ENCODE measurements around the gene OR2M7. TPM values are rescaled to one million over a fixed set of nuclear protein-coding genes. Genes with fewer than 3 reads are reported as not detected.

OR2M7 gene
- total RNA-seq, result not detected

- Histone ChIP-seq H3K4me3 (no peak within 1 kb of the TSS), H3K9me3 (no peaks in the 10 kb centered on the region), H3K36me3 (no peaks in the 10 kb centered on the region), H3K27me3 (no peaks in the 10 kb centered on the region), H3K27ac (replicated peaks in 1 of 4) (no peak within 1 kb of the TSS), H3K4me1 (no peaks in the 10 kb centered on the region)
- DNase-seq (ENCODE audit: extremely low spot score), result no peak
- 79% methylated on average over 1 of the region's 1 CpG for WGBS
- no peak for TF ChIP-seq POLR2AphosphoS5 (IDR thresholded peaks at IDR 0.05)
- TF ChIP-seq POLR2A (IDR thresholded peaks at IDR 0.05; ENCODE audit: low read depth), result no peak
- TF ChIP-seq EP300 (IDR thresholded peaks at IDR 0.05), result no peak
- TF ChIP-seq CTCF (IDR thresholded peaks at IDR 0.05), result no peak
- intact Hi-C loops (cut with DNase I), result no loop called here
Measured at GRCh38 chr1:248324468-248324867, at the start of gene OR2M7. TSS of gene OR2M7 (minus strand) at chr1:248324568. CDS start at chr1:248324568, 0 bp downstream.

- H3K27me3 ChIP-seq, result no peaks in the 10 kb centered on the region
Measured at GRCh38 chr1:248373761-248374160, 49.4 kb upstream of the OR2M7 start.

GRCh38 chr1:248372394-248372793 is 48.0 kb upstream of the OR2M7 start:
- 56% methylated on average over 3 of the region's 5 CpGs for WGBS
- no peak for TF ChIP-seq POLR2AphosphoS5 (IDR thresholded peaks at IDR 0.05)
- no peak for TF ChIP-seq EP300 (IDR thresholded peaks at IDR 0.05)
- TF ChIP-seq CTCF (IDR thresholded peaks at IDR 0.05), result no peak
- no peak for TF ChIP-seq POLR2A (IDR thresholded peaks at IDR 0.05; ENCODE audit: low read depth)
- Histone ChIP-seq H3K27me3 (no peaks in the 10 kb centered on the region), H3K9me3 (no peaks in the 10 kb centered on the region), H3K36me3 (no peaks in the 10 kb centered on the region), H3K4me1 (no peaks in the 10 kb centered on the region), H3K4me3 (no peak overlapping the region), H3K27ac (replicated peaks in 1 of 4) (no peak overlapping the region)
- DNase-seq (ENCODE audit: extremely low spot score), result no peak
- intact Hi-C loops (cut with DNase I), result no loop called here

More at GRCh38 chr1:248373761-248374160, 49.4 kb upstream of the OR2M7 start:
- no peaks in the 10 kb centered on the region for H3K36me3 ChIP-seq
- intact Hi-C loops (cut with DNase I), result no loop called here
- no peaks in the 10 kb centered on the region for H3K9me3 ChIP-seq
- no peak for DNase-seq (ENCODE audit: extremely low spot score)
- WGBS, result 64% methylated on average over 4 of the region's 4 CpGs
- no peaks in the 10 kb centered on the region for H3K4me1 ChIP-seq
- no peak overlapping the region for H3K4me3 ChIP-seq
- TF ChIP-seq POLR2A (IDR thresholded peaks at IDR 0.05; ENCODE audit: low read depth) (no peak), CTCF (IDR thresholded peaks at IDR 0.05) (no peak), EP300 (IDR thresholded peaks at IDR 0.05) (no peak)
- H3K27ac ChIP-seq (replicated peaks in 1 of 4), result no peak overlapping the region

GRCh38 chr1:248366609-248367008 is 42.2 kb upstream of the OR2M7 start:
- DNase-seq (ENCODE audit: extremely low spot score), result no peak
- no peak overlapping the region for H3K27ac ChIP-seq (replicated peaks in 1 of 4)
- no peaks in the 10 kb centered on the region for H3K36me3 ChIP-seq
- intact Hi-C loops (cut with DNase I), result no loop called here
- peaks cover 0 to 11% (median 3%) of the 10 kb centered on the region in 4 donors for H3K9me3 ChIP-seq
- no peak for TF ChIP-seq POLR2A (IDR thresholded peaks at IDR 0.05; ENCODE audit: low read depth)
- TF ChIP-seq CTCF (IDR thresholded peaks at IDR 0.05), result no peak
- no peak for TF ChIP-seq EP300 (IDR thresholded peaks at IDR 0.05)
- no peak for TF ChIP-seq POLR2AphosphoS5 (IDR thresholded peaks at IDR 0.05)
- H3K27me3 ChIP-seq, result no peaks in the 10 kb centered on the region
- H3K4me1 ChIP-seq, result no peaks in the 10 kb centered on the region
- no peak overlapping the region for H3K4me3 ChIP-seq

- Histone ChIP-seq H3K27me3 (no peaks in the 10 kb centered on the region), H3K36me3 (no peaks in the 10 kb centered on the region), H3K27ac (replicated peaks in 1 of 4) (no peak within 1 kb of the TSS), H3K4me1 (no peaks in the 10 kb centered on the region), H3K4me3 (no peak within 1 kb of the TSS), H3K9me3 (peaks cover 0 to 11% (median 3%) of the 10 kb centered on the region in 4 donors)
- intact Hi-C loops (cut with DNase I), result no loop called here
- DNase-seq (ENCODE audit: extremely low spot score), result no peak
- TF ChIP-seq EP300 (IDR thresholded peaks at IDR 0.05), result no peak
- no peak for TF ChIP-seq POLR2AphosphoS5 (IDR thresholded peaks at IDR 0.05)
- TF ChIP-seq POLR2A (IDR thresholded peaks at IDR 0.05; ENCODE audit: low read depth), result no peak
- TF ChIP-seq CTCF (IDR thresholded peaks at IDR 0.05), result no peak
- 59% methylated on average over 3 of the region's 3 CpGs for WGBS
Measured at GRCh38 chr1:248361121-248361715, 36.9 kb upstream of the OR2M7 start, which contains the start of gene OR2T4. TSS of gene OR2T4 (plus strand) at chr1:248361665. CDS start at chr1:248361665, 0 bp downstream.

Measured in esophagus muscularis mucosa (tissue), 4 donors.